K562 (cell line): ENCODE results near the gene ASS1. TPM values are rescaled to one million over a fixed set of nuclear protein-coding genes. Genes with fewer than 3 reads are reported as not detected.

ENCODE experiments used
- ATAC-seq: fragments of 200-7000 bp; cut with Tn5 transposase; 3 replicates; pipeline ENCODE4 v1.9.1; 2020; ENCODE audit warnings: moderate library complexity
- BruUV-seq: library from RNA; stranded (reverse); fragments of 400-500 nt; replicated peaks from 2 replicates; lab custom pipeline; 2021; lab: Mats Ljungman, UMichigan
- CTCF ChIA-PET: fragments of 300-600 bp; formaldehyde crosslinking; extraction: SDS; loops from one replicate; lab custom pipeline; 2021; ENCODE audit warnings: low intra/inter-chr PET ratio; lab: Yijun Ruan, JAX
- POLR2A ChIA-PET: fragments of 300-600, 350-650 bp; sonication (Branson Sonifier 250); formaldehyde crosslinking; extraction: SDS; loops from one replicate; lab custom pipeline; 2021; ENCODE audit warnings: antibody characterized with exemption, inconsistent platforms; lab: Yijun Ruan, JAX
- DNase-seq, 4 experiments: peaks; one replicate each; pipeline versions ENCODE4 v3.0.0 to v3.0.0-alpha.2; 2011 to 2018; ENCODE audit warnings: low spot score in 3 of 4, mixed read lengths in 3 of 4; ENCODE audit errors: extremely low read depth in 1 of 4
- FAIRE-seq: peaks from 2 replicates; lab custom pipeline; 2011; peaks lifted over from hg19 to GRCh38; lab: Jason Lieb, UNC
- H2AFZ ChIP-seq: 2 replicates; pipeline ENCODE4 v1.6.0; 2011; ENCODE audit warnings: low read depth, low read length, control low read depth, inconsistent platforms
- H3K27ac ChIP-seq: fragments of 200-600 bp; 3 replicates; pipeline ENCODE4 v1.8.0; 2011; ENCODE audit warnings: low read depth, mild to moderate bottlenecking, control low read depth, inconsistent platforms, low read length, moderate library complexity, mixed read lengths; ENCODE audit errors: extremely low read depth
- H3K27me3 ChIP-seq, 2 experiments: fragments of 300-600 bp in 1 of 2; 2 replicates in 1 of 2; 3 replicates in 1 of 2; pipeline versions ENCODE4 v1.6.0 to v1.8.0; 2011; ENCODE audit warnings: inconsistent platforms in 2 of 2, low read length in 2 of 2, mild to moderate bottlenecking in 1 of 2, mixed read lengths in 1 of 2, moderate library complexity in 1 of 2; ENCODE audit not compliant: control insufficient read depth in 2 of 2, insufficient read depth in 2 of 2
- H3K36me3 ChIP-seq: fragments of 300-600 bp; 3 replicates; pipeline ENCODE4 v1.8.0; 2011; ENCODE audit warnings: mild to moderate bottlenecking, low read length, inconsistent platforms; ENCODE audit not compliant: control insufficient read depth, insufficient read depth
- H3K4me1 ChIP-seq, 2 experiments: fragments of 200-600 bp in 1 of 2; replicated peaks in 1 of 2; 2 replicates in 1 of 2; 3 replicates in 1 of 2; pipeline versions ENCODE4 v1.5.1 to v1.8.0; 2011; ENCODE audit warnings: inconsistent platforms in 2 of 2, low read length in 2 of 2, mild to moderate bottlenecking in 1 of 2, mixed read lengths in 1 of 2, moderate library complexity in 1 of 2; ENCODE audit not compliant: control insufficient read depth in 2 of 2, insufficient read depth in 2 of 2
- H3K4me2 ChIP-seq: 2 replicates; pipeline ENCODE4 v1.6.1; 2011; ENCODE audit warnings: low read length, control low read depth, inconsistent platforms, mixed read lengths; ENCODE audit not compliant: insufficient read depth
- H3K4me3 ChIP-seq: fragments of 200-600 bp; sonication (generic), shearing (Covaris generic); 2 replicates; pipeline ENCODE4 v1.5.1; 2016; ENCODE audit warnings: control low read depth, inconsistent platforms
- H3K79me2 ChIP-seq: fragments of 200-600 bp; 3 replicates; pipeline ENCODE4 v1.8.0; 2011; ENCODE audit warnings: low read length, inconsistent platforms; ENCODE audit not compliant: control insufficient read depth, insufficient read depth
- H3K9ac ChIP-seq, 2 experiments: 2 replicates each; pipeline versions ENCODE4 v1.6.0 to v1.6.1; 2011; ENCODE audit warnings: low read depth in 2 of 2, low read length in 2 of 2, control low read depth in 1 of 2, inconsistent platforms in 1 of 2, mild to moderate bottlenecking in 1 of 2, mixed read lengths in 1 of 2; ENCODE audit not compliant: insufficient read depth in 1 of 2
- H3K9me1 ChIP-seq: one replicate; pipeline ENCODE4 v1.6.0; 2011; ENCODE audit warnings: inconsistent platforms, mild to moderate bottlenecking, low read length, moderate library complexity; ENCODE audit not compliant: control insufficient read depth, insufficient read depth
- H3K9me3 ChIP-seq: replicated peaks from 2 replicates; pipeline ENCODE4 v1.5.1; 2011; ENCODE audit warnings: low read depth, low read length, inconsistent platforms; ENCODE audit not compliant: control insufficient read depth, insufficient read depth
- H4K20me1 ChIP-seq: replicated peaks from 2 replicates; pipeline ENCODE4 v1.6.1; 2011; ENCODE audit warnings: low read length, inconsistent platforms, mixed read lengths; ENCODE audit not compliant: control insufficient read depth, insufficient read depth
- BMI1 ChIP-seq: fragments of 150-350 bp; IDR thresholded peaks from 2 replicates; pipeline ENCODE4 v1.6.1; 2014; ENCODE audit warnings: low read length
- CEBPG ChIP-seq, 3 experiments: fragments of 200-800 bp in 1 of 3; sonication (Bioruptor generic) in 1 of 3; sonication (generic) in 1 of 3; formaldehyde crosslinking in 1 of 3; IDR thresholded peaks in 2 of 3; conservative IDR thresholded peaks in 1 of 3; 2 replicates each; pipeline versions ENCODE4 v1.6.1 to v1.8.0; 2016 to 2022; ENCODE audit warnings: missing compliant biosample characterization in 2 of 3, missing genetic modification characterization in 2 of 3, mild to moderate bottlenecking in 1 of 3, missing genetic modification reagents in 1 of 3
- ELF4 ChIP-seq: fragments of 450-650 bp; formaldehyde crosslinking; IDR thresholded peaks from 2 replicates; pipeline ENCODE4 v1.4.0; 2022; ENCODE audit warnings: missing genetic modification characterization
- ETS2 ChIP-seq: IDR thresholded peaks from 2 replicates; pipeline ENCODE4 v1.6.1; 2016; ENCODE audit warnings: borderline replicate concordance, missing genetic modification characterization, mild to moderate bottlenecking, moderate library complexity, missing compliant biosample characterization; ENCODE audit not compliant: poor library complexity, severe bottlenecking
- HNRNPH1 ChIP-seq: fragments of 200-400 bp; formaldehyde crosslinking; optimal IDR thresholded peaks from 2 replicates; pipeline ENCODE3; 2017; ENCODE audit warnings: low read depth, mild to moderate bottlenecking, low read length, moderate library complexity
- LARP7 ChIP-seq: fragments of 450-650 bp; IDR thresholded peaks from 2 replicates; pipeline ENCODE4 v1.6.1; 2016
- MTA1 ChIP-seq: fragments of 450-650 bp; IDR thresholded peaks from 2 replicates; pipeline ENCODE4 v1.6.1; 2017; ENCODE audit warnings: borderline replicate concordance
- NFE2L1 ChIP-seq: fragments of 450-650 bp; IDR thresholded peaks from 2 replicates; pipeline ENCODE4 v1.6.1; 2016; ENCODE audit warnings: missing genetic modification characterization, low read depth, mild to moderate bottlenecking, missing compliant biosample characterization, moderate library complexity, borderline replicate concordance
- NR1H2 ChIP-seq: sonication (generic); formaldehyde crosslinking; IDR thresholded peaks from 2 replicates; pipeline ENCODE4 v1.4.0; 2020; ENCODE audit warnings: mild to moderate bottlenecking, missing genetic modification reagents
- NUFIP1 ChIP-seq: fragments of 450-650 bp; IDR thresholded peaks from 2 replicates; pipeline ENCODE4 v1.6.1; 2018; ENCODE audit not compliant: partially characterized antibody
- RBM39 ChIP-seq: fragments of 200-400 bp; formaldehyde crosslinking; optimal IDR thresholded peaks from 2 replicates; pipeline ENCODE3; 2018; ENCODE audit warnings: low read depth, low read length
- RFX5 ChIP-seq: IDR thresholded peaks from 2 replicates; pipeline ENCODE4 v1.6.1; 2011; ENCODE audit warnings: low read depth, mild to moderate bottlenecking, improper control_type of control experiment, low read length
- RHOXF2B ChIP-seq: fragments of 250-450 bp; sonication (Bioruptor Pico); conservative IDR thresholded peaks from 2 replicates; pipeline ENCODE4 v1.5.1; 2021
- ZNF175 ChIP-seq: fragments of 200-800 bp; sonication (Bioruptor generic); IDR thresholded peaks from 2 replicates; pipeline ENCODE4 v1.6.1; 2016; ENCODE audit warnings: low read depth, mild to moderate bottlenecking, missing genetic modification characterization, missing compliant biosample characterization
- ZNF232 ChIP-seq: sonication (generic); formaldehyde crosslinking; IDR thresholded peaks from 2 replicates; pipeline ENCODE4 v1.8.0; 2022; ENCODE audit warnings: mild to moderate bottlenecking, missing genetic modification reagents
- ZNF561 ChIP-seq: fragments of 450-650 bp; formaldehyde crosslinking; conservative IDR thresholded peaks from 2 replicates; pipeline ENCODE4 v1.4.0; 2020; ENCODE audit warnings: mild to moderate bottlenecking, moderate library complexity
- ZNF764 ChIP-seq: fragments of 250-450 bp; sonication (Bioruptor Pico); IDR thresholded peaks from 2 replicates; pipeline ENCODE4 v1.4.0; 2020; ENCODE audit warnings: low read depth, mild to moderate bottlenecking, moderate library complexity
- ZNF778 ChIP-seq: fragments of 450-650 bp; formaldehyde crosslinking; IDR thresholded peaks from 2 replicates; pipeline ENCODE4 v1.4.0; 2020; ENCODE audit warnings: mild to moderate bottlenecking, moderate library complexity
- ZNF830 ChIP-seq: fragments of 250-450 bp; sonication (Bioruptor Pico); IDR thresholded peaks from 2 replicates; pipeline ENCODE4 v1.5.0; 2021; ENCODE audit warnings: mild to moderate bottlenecking
- WGBS: fragments of 100-300 bp; shearing (Covaris generic); methylation state at CpG from one replicate; pipeline ENCODE4 v1.1.6; 2016; ENCODE audit warnings: low coverage, mixed read lengths; ENCODE audit not compliant: insufficient coverage; ENCODE audit errors: missing lambda C conversion rate; 5-methylcytosine and 5-hydroxymethylcytosine counted together
- in situ Hi-C: fragments of 300-500 bp; cut with MboI; formaldehyde crosslinking; loops from 4 replicates; pipeline ENCODE4 v1.15.0; 2018; ENCODE audit warnings: inconsistent platforms, mixed read lengths
- intact Hi-C: fragments of 100-400 bp; cut with micrococcal nuclease; formaldehyde crosslinking; loops from 2 replicates; pipeline ENCODE4 v1.14.2; 2022
- polyA plus RNA-seq, 8 experiments: library from polyadenylated mRNA; depleted of rRNA in 4 of 8; stranded (reverse) in 5 of 8; unstranded in 3 of 8; fragments of >200 nt; fragmentation: Nextera tagmentation in 2 of 8; fragmentation: Illumina TruSeq in 1 of 8; extraction: Ambion mirVana in 2 of 8; extraction: Trizol in 1 of 8; gene quantifications; 2 replicates each; pipeline versions ENCODE4 v1.2.1 to v1.2.3, GENCODE V29; 2011 to 2014; ENCODE audit warnings: inconsistent platforms in 1 of 8, missing spikeins in 1 of 8
- total RNA-seq, 7 experiments: library from RNA; depleted of rRNA in 6 of 7; stranded (reverse); fragments of >200 nt in 6 of 7; fragmentation: Illumina TruSeq in 2 of 7; extraction: Trizol in 2 of 7; gene quantifications; 2 replicates each; pipeline versions ENCODE4 v1.2.1 to v1.2.3, GENCODE V29; 2011 to 2021; ENCODE audit warnings: low replicate concordance in 1 of 7
- TF ChIP-seq, protein P1 (sequence below): fragments of 450-650 bp; IDR thresholded peaks from 2 replicates; pipeline ENCODE4 v1.6.1; 2018; ENCODE audit warnings: mild to moderate bottlenecking, low read depth; ENCODE audit not compliant: partially characterized antibody

Gene ASS1
- total and polyA plus RNA-seq, 9 of the 15 experiments (the other 6 are each of a cell fraction or from before 2014, with no cell fraction given): 1.5 to 5.7 (median 3.7) TPM

- intact Hi-C loops (no loop called here), in situ Hi-C loops (no loop called here)
- ChIA-PET POLR2A (no interaction called here), CTCF (no interaction called here)
- FAIRE-seq: no peak
- BruUV-seq: no TSS peak
- no peak overlapping the region for H3K4me2 ChIP-seq
- no peak overlapping the region for H3K9ac ChIP-seq
- H3K9me3 ChIP-seq: no peaks in the 10 kb centered on the region
- no peaks in the 10 kb centered on the region for H3K79me2 ChIP-seq
- no peak for TF ChIP-seq ZNF778
- TF ChIP-seq ETS2 (tag): no peak
- TF ChIP-seq, protein P1, sequence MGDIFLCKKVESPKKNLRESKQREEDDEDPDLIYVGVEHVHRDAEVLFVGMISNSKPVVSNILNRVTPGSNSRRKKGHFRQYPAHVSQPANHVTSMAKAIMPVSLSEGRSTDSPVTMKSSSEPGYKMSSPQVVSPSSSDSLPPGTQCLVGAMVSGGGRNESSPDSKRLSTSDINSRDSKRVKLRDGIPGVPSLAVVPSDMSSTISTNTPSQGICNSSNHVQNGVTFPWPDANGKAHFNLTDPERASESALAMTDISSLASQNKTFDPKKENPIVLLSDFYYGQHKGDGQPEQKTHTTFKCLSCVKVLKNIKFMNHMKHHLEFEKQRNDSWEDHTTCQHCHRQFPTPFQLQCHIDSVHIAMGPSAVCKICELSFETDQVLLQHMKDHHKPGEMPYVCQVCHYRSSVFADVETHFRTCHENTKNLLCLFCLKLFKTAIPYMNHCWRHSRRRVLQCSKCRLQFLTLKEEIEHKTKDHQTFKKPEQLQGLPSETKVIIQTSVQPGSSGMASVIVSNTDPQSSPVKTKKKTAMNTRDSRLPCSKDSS: no peak
- TF ChIP-seq HNRNPH1: no peak
- no peak for TF ChIP-seq ZNF175
- no peak for TF ChIP-seq NUFIP1
- no peak for TF ChIP-seq RFX5
- TF ChIP-seq ZNF764: no peak
- no peak for TF ChIP-seq MTA1
- TF ChIP-seq NR1H2 (CRISPR knock-in tag): no peak
- TF ChIP-seq BMI1: no peak
- TF ChIP-seq RBM39: no peak
- TF ChIP-seq CEBPG (CRISPR knock-in tag; IDR thresholded peaks at IDR 0.05): no peak
- TF ChIP-seq CEBPG (tag; conservative IDR thresholded peaks at IDR 0.05 in 1 of 2, IDR thresholded peaks at IDR 0.05 in 1 of 2): no peak
- TF ChIP-seq NFE2L1 (tag): no peak
- no peak for TF ChIP-seq ZNF830 (CRISPR knock-in tag)
- TF ChIP-seq RHOXF2B (CRISPR knock-in tag): no peak
- no peak for TF ChIP-seq LARP7
- TF ChIP-seq ZNF232: no peak
- no peak for TF ChIP-seq ELF4 (CRISPR knock-in tag)
- TF ChIP-seq ZNF561: no peak
- no peak overlapping the region for H3K4me3 ChIP-seq
- no peak for DNase-seq
- H3K9me1 ChIP-seq: no peaks in the 10 kb centered on the region
- H2AFZ ChIP-seq: no peak overlapping the region
- H4K20me1 ChIP-seq: no peaks in the 10 kb centered on the region
- H3K27me3 ChIP-seq: no peaks in the 10 kb centered on the region
- ATAC-seq: no peak
- H3K36me3 ChIP-seq: no peaks in the 10 kb centered on the region
- peaks cover 23 to 46% of the 10 kb centered on the region in 2 experiments for H3K4me1 ChIP-seq
- H3K27ac ChIP-seq: no peak overlapping the region
- 64% methylated on average over 5 of the region's 5 CpGs for WGBS
These were observed 97.3 kb downstream of the ASS1 start for GRCh38 chr9:130542038-130542437.
